Gastroesophageal sphincter (tissue), 4 donors: ENCODE measurements around the gene SLX9. TPM values are rescaled to one million over a fixed set of nuclear protein-coding genes. Genes with fewer than 3 reads are reported as not detected.

Experiments used
- ATAC-seq: fragments of 150-250 bp; one replicate; pipeline ENCODE4 v1.9.1; 2016; ENCODE audit warnings: mild to moderate bottlenecking, moderate library complexity
- H3K27ac ChIP-seq, 4 donors: fragments of 200-600 bp; sonication (generic) in 3 of 4; 1 replicate in 3 of 4; 2 replicates in 1 of 4; pipeline ENCODE4 v1.5.1; 2016 to 2019
- H3K27me3 ChIP-seq: fragments of 200-600 bp; sonication (generic); one replicate; pipeline ENCODE4 v1.5.1; 2019
- H3K36me3 ChIP-seq, 2 donors: fragments of 200-600 bp; sonication (generic); one replicate each; pipeline ENCODE4 v1.5.1; 2019; ENCODE audit warnings: control low read depth in 1 of 2
- H3K4me1 ChIP-seq, 3 donors: fragments of 200-600 bp; sonication (generic); 1 replicate in 2 of 3; 2 replicates in 1 of 3; pipeline ENCODE4 v1.5.1; 2016 to 2019; ENCODE audit warnings: control low read depth in 2 of 3
- H3K4me3 ChIP-seq, 2 donors: fragments of 200-600 bp; sonication (generic); one replicate each; pipeline ENCODE4 v1.5.1; 2019; ENCODE audit warnings: mild to moderate bottlenecking in 1 of 2, moderate library complexity in 1 of 2
- H3K9me3 ChIP-seq, 3 donors: fragments of 200-600 bp; sonication (generic); one replicate each; pipeline ENCODE4 v1.5.1; 2017 to 2019; ENCODE audit warnings: control low read depth in 2 of 3
- CTCF ChIP-seq, 4 experiments: fragments of 200-600 bp in 2 of 4; fragments of 450-650 bp in 2 of 4; sonication (generic) in 1 of 4; IDR thresholded peaks; one replicate each; pipeline ENCODE4 v1.5.1; 2017 to 2019; ENCODE audit warnings: antibody characterized with exemption in 4 of 4, mild to moderate bottlenecking in 2 of 4, moderate library complexity in 2 of 4
- EP300 ChIP-seq: sonication (generic); formaldehyde crosslinking; IDR thresholded peaks from one replicate; pipeline ENCODE4 v1.6.1; 2017; ENCODE audit warnings: antibody characterized with exemption, mild to moderate bottlenecking
- POLR2A ChIP-seq, 2 donors: fragments of 450-650 bp; IDR thresholded peaks; one replicate each; pipeline ENCODE4 v1.6.1; 2017; ENCODE audit warnings: antibody characterized with exemption in 2 of 2, mild to moderate bottlenecking in 2 of 2, moderate library complexity in 1 of 2
- POLR2AphosphoS5 ChIP-seq: sonication (generic); formaldehyde crosslinking; IDR thresholded peaks from one replicate; pipeline ENCODE4 v1.6.1; 2017; ENCODE audit warnings: antibody characterized with exemption
- WGBS, 2 donors: methylation state at CpG; one replicate each; pipeline ENCODE4 v1.1.5; 2018; ENCODE audit warnings: low coverage in 1 of 2; 5-methylcytosine and 5-hydroxymethylcytosine counted together
- total RNA-seq, 4 donors: library from RNA; depleted of rRNA; stranded (reverse); fragments of >200 nt; gene quantifications; one replicate each; pipeline ENCODE4 v1.1.0, GENCODE V29; 2016

The SLX9 gene
- total RNA-seq, 4 donors from 2014 or later = 15.7 to 53.9 (median 36.4) TPM

- no peak overlapping the region for H3K4me3 ChIP-seq
- H3K36me3 ChIP-seq = no peaks in the 10 kb centered on the region
- H3K4me1 ChIP-seq = peaks cover 0 to 87% (median 13%) of the 10 kb centered on the region in 3 donors
- no peak for TF ChIP-seq EP300
- TF ChIP-seq CTCF (IDR thresholded peaks at IDR 0.05) = no peak
- TF ChIP-seq POLR2AphosphoS5 = no peak
- TF ChIP-seq POLR2A (IDR thresholded peaks at IDR 0.05) = no peak
- H3K27ac ChIP-seq = peak overlapping the region in 2 of 4 donors; percentile 58 to 83
- no peaks in the 10 kb centered on the region for H3K9me3 ChIP-seq
- WGBS, 2 donors = 83% methylated on average over 4 of the region's 29 CpGs; no CpG with 5 or more reads in 1 of the 2 donors
- no peaks in the 10 kb centered on the region for H3K27me3 ChIP-seq
- no peak for ATAC-seq
These were observed 60.3 kb downstream of the SLX9 start for GRCh38 chr21:44999972-45000636.

GRCh38 chr21:45000637-45001133, 60.9 kb downstream of the SLX9 start:
- ATAC-seq = no peak
- WGBS, 2 donors = 70 to 82% methylated on average over 2 to 17 of the region's 27 CpGs
- H3K27ac ChIP-seq = peak overlapping the region in 3 of 4 donors; percentile 58 to 83 (median 71)
- H3K27me3 ChIP-seq = no peaks in the 10 kb centered on the region
- no peak overlapping the region for H3K4me3 ChIP-seq
- peaks cover 0 to 2% (median 0%) of the 10 kb centered on the region in 3 donors for H3K9me3 ChIP-seq
- TF ChIP-seq CTCF (IDR thresholded peaks at IDR 0.05) = no peak
- no peak for TF ChIP-seq POLR2AphosphoS5
- no peak for TF ChIP-seq EP300
- no peak for TF ChIP-seq POLR2A (IDR thresholded peaks at IDR 0.05)
- peaks cover 0 to 81% (median 11%) of the 10 kb centered on the region in 3 donors for H3K4me1 ChIP-seq
- no peaks in the 10 kb centered on the region for H3K36me3 ChIP-seq

- Histone ChIP-seq H3K27ac (peak overlapping the region in 3 of 4 donors; percentile 58 to 83 (median 71)), H3K36me3 (no peaks in the 10 kb centered on the region), H3K4me1 (peaks cover 0 to 74% (median 11%) of the 10 kb centered on the region in 3 donors), H3K27me3 (no peaks in the 10 kb centered on the region), H3K4me3 (no peak overlapping the region), H3K9me3 (peaks cover 0 to 5% (median 0%) of the 10 kb centered on the region in 3 donors)
- ATAC-seq = peak; percentile 81
- 100% methylated on average over 2 of the region's 46 CpGs; no CpG with 5 or more reads in 1 of the 2 donors for WGBS, 2 donors
- TF ChIP-seq POLR2AphosphoS5 = peak; percentile 63
- TF ChIP-seq CTCF (IDR thresholded peaks at IDR 0.05) = no peak
These were observed 61.6 kb downstream of the SLX9 start for GRCh38 chr21:45001134-45002095.

GRCh38 chr21:45002381-45003204, 62.8 kb downstream of the SLX9 start:
- peaks cover 0 to 5% (median 0%) of the 10 kb centered on the region in 3 donors for H3K9me3 ChIP-seq
- peaks cover 0 to 64% (median 11%) of the 10 kb centered on the region in 3 donors for H3K4me1 ChIP-seq
- no peaks in the 10 kb centered on the region for H3K27me3 ChIP-seq
- no peak for ATAC-seq
- H3K4me3 ChIP-seq = no peak overlapping the region
- whole genome bisulfite sequencing, 2 donors = 87 to 95% methylated on average over 3 to 4 of the region's 28 CpGs
- no peaks in the 10 kb centered on the region for H3K36me3 ChIP-seq
- TF ChIP-seq CTCF (IDR thresholded peaks at IDR 0.05) (no peak), POLR2A (IDR thresholded peaks at IDR 0.05) (no peak), EP300 (no peak), POLR2AphosphoS5 (no peak)
- peak overlapping the region in 3 of 4 donors; percentile 80 to 83 (median 81) for H3K27ac ChIP-seq
